Endometrium (tissue), 2 donors: ENCODE measurements around the gene ERRFI1.
"Not testable (repeated sequence)": the region's sequence is repeated elsewhere in the genome, so short reads cannot be mapped to it uniquely, and the experiment has no call there.

Source experiments
- FAIRE-seq: peaks from 2 replicates; lab custom pipeline; 2012; peaks lifted over from hg19 to GRCh38; lab: Jason Lieb, UNC
- donor health status: control.
- donor health status: control.

The ERRFI1 gene

DNA sequence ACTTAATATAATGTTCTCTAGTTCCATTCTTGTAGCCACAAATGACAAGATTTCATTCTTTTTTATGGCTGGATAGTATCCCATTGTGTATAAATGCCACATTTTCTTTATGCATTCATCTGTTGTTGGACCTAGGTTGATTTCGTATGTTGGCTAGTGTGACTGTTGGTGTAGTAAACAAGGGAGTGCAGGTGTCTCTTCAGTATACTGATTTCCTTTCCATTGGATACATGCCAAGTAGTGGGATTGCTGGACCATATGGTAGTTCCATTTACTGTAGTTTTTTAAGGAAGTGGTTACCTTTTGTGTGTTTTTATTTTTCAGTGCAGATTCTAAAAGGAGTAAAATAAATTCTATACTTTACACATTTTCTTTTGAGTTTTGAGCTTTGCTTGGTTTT lies 58.9 kb downstream of the ERRFI1 start:
- no peak for FAIRE-seq

GRCh38 chr1:7964476-7964875 lies 61.6 kb downstream of the ERRFI1 start:
- no peak for FAIRE-seq

GRCh38 chr1:7963841-7964240 lies 62.3 kb downstream of the ERRFI1 start:
- FAIRE-seq = not testable (repeated sequence)

DNA sequence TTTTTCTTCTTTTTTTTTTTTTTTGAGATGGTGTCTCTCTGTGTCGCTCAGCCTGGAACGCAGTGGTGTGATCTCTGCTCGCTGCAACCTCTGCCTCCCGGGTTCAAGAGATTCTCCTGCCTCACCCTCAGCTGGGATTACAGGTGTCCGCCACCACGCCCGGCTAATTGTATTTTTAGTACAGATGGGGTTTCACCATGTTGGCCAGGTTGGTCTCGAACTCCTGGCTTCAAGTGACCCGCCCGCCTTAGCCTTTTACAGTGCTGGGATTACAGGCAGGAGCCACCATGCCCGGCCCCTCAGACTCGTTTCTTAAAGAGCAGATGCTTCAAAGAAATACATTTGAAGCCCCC lies 62.8 kb downstream of the ERRFI1 start:
- not testable (repeated sequence) for FAIRE-seq

DNA sequence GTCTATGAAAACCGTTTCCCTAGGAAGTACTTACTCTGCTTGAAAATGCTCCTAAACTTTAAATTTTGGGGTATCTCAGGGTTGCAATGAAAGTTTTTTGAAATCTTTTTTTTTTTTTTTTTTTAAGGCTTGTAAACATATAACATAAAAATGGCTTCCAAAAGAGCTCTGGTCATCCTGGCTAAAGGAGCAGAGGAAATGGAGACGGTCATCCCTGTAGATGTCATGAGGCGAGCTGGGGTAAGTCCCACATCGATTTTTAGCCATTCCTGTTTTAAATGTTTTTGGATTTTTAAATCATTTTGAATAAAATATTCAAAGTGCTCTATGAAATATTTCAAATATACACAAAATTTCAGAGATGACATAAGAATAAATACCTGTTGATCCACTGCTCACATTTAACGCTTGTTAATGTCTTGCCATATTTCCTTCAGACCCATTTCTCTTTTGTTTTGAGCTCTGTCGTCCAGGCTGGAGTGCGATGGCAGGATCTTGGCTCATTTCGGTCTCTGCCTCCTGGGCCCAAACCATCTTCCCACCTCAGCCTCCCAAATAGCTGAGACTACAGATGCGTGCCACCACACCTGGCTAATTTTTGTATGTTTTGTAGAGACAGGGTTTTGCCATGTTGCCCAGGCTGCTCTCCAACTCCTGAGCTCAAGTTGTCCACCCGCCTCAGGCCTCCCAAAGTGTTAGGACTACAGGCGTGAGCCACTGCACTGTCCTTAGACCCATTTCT lies 63.3 kb downstream of the ERRFI1 start:
- no peak for FAIRE-seq

GRCh38 chr1:7962014-7962335 lies 64.1 kb downstream of the ERRFI1 start:
- FAIRE-seq = no peak
